ENCODE data around the gene IDI2. TPM values are rescaled to one million over a fixed set of nuclear protein-coding genes. Genes with fewer than 3 reads are reported as not detected.

Gene IDI2
- polyA plus RNA-seq, 3 donors: not detected

GRCh38 chr10:980468-981093 is 45.1 kb downstream of the IDI2 start:
- H3K27me3 ChIP-seq (ENCODE audit: control insufficient read depth in 2 of 2, insufficient read depth in 2 of 2, low read length in 2 of 2): no peaks in the 10 kb centered on the region
- no peaks in the 10 kb centered on the region for H4K20me1 ChIP-seq (ENCODE audit: insufficient read depth, low read length)
- TF ChIP-seq CTCF (IDR thresholded peaks at IDR 0.05): no peak
- peaks cover 0 to 5% (median 0%) of the 10 kb centered on the region in 3 donors for H3K27me3 Mint-ChIP-seq (ENCODE audit: low read depth in 3 of 3)
- H3K27ac ChIP-seq (ENCODE audit: low read depth in 1 of 2, low read length in 2 of 2): no peak overlapping the region
- no peaks in the 10 kb centered on the region for H3K4me1 Mint-ChIP-seq
- no peak overlapping the region for H2AFZ ChIP-seq (ENCODE audit: insufficient read depth, low read depth, low read length, poor library complexity, severe bottlenecking)
- H3K9me3 Mint-ChIP-seq: peaks cover 25 to 46% (median 33%) of the 10 kb centered on the region in 7 donors
- H3K79me2 ChIP-seq (ENCODE audit: insufficient read depth, low read length): no peaks in the 10 kb centered on the region
- DNase-seq: no peak
- H3K27ac Mint-ChIP-seq: no peak overlapping the region
- H3K9ac ChIP-seq (ENCODE audit: insufficient read depth, low read length, poor library complexity, severe bottlenecking): no peak overlapping the region
- no peak overlapping the region for H3K4me2 ChIP-seq (replicated peaks; ENCODE audit: extremely low read depth, low read length, poor library complexity, severe bottlenecking)
- intact Hi-C loops (cut with micrococcal nuclease): no loop called here
- H3K4me3 Mint-ChIP-seq: no peak overlapping the region
- peaks cover 0 to 17% of the 10 kb centered on the region in 2 donors for H3K36me3 Mint-ChIP-seq
- H3K36me3 ChIP-seq (replicated peaks in 1 of 2; ENCODE audit: control insufficient read depth in 1 of 2, insufficient read depth in 2 of 2, low read length in 2 of 2): peaks cover 0 to 6% of the 10 kb centered on the region in 2 donors
- WGBS (ENCODE audit: insufficient coverage): 100% methylated on average over 4 of the region's 5 CpGs
- no peak overlapping the region for H3K4me3 ChIP-seq (replicated peaks in 1 of 3; ENCODE audit: low read depth in 2 of 3, low read length in 3 of 3)
- peaks cover 36 to 50% of the 10 kb centered on the region in 2 donors for H3K9me3 ChIP-seq (replicated peaks in 1 of 2; ENCODE audit: control insufficient read depth in 1 of 2, insufficient read depth in 1 of 2, low read length in 2 of 2)
- H3K4me1 ChIP-seq (ENCODE audit: control insufficient read depth in 1 of 2, insufficient read depth in 2 of 2, low read length in 2 of 2): no peaks in the 10 kb centered on the region

- Mint-ChIP-seq H3K36me3 (peaks cover 0 to 17% of the 10 kb centered on the region in 2 donors), H3K9me3 (peaks cover 25 to 46% (median 36%) of the 10 kb centered on the region in 7 donors), H3K27ac (no peak overlapping the region), H3K4me3 (no peak overlapping the region), H3K4me1 (no peaks in the 10 kb centered on the region), H3K27me3 (ENCODE audit: low read depth in 3 of 3) (peaks cover 0 to 5% (median 0%) of the 10 kb centered on the region in 3 donors)
- no peak overlapping the region for H3K9ac ChIP-seq (ENCODE audit: insufficient read depth, low read length, poor library complexity, severe bottlenecking)
- TF ChIP-seq CTCF (IDR thresholded peaks at IDR 0.05): no peak
- WGBS (ENCODE audit: insufficient coverage): no CpG with 5 or more reads among the region's 2 CpGs
- H3K27ac ChIP-seq (ENCODE audit: low read depth in 1 of 2, low read length in 2 of 2): no peak overlapping the region
- no peaks in the 10 kb centered on the region for H3K27me3 ChIP-seq (ENCODE audit: control insufficient read depth in 2 of 2, insufficient read depth in 2 of 2, low read length in 2 of 2)
- H3K9me3 ChIP-seq (replicated peaks in 1 of 2; ENCODE audit: control insufficient read depth in 1 of 2, insufficient read depth in 1 of 2, low read length in 2 of 2): peaks cover 36 to 53% of the 10 kb centered on the region in 2 donors
- intact Hi-C loops (cut with micrococcal nuclease): no loop called here
- no peaks in the 10 kb centered on the region for H3K4me1 ChIP-seq (ENCODE audit: control insufficient read depth in 1 of 2, insufficient read depth in 2 of 2, low read length in 2 of 2)
- no peak for DNase-seq
- H4K20me1 ChIP-seq (ENCODE audit: insufficient read depth, low read length): no peaks in the 10 kb centered on the region
- no peak overlapping the region for H3K4me3 ChIP-seq (replicated peaks in 1 of 3; ENCODE audit: low read depth in 2 of 3, low read length in 3 of 3)
- no peaks in the 10 kb centered on the region for H3K79me2 ChIP-seq (ENCODE audit: insufficient read depth, low read length)
- H2AFZ ChIP-seq (ENCODE audit: insufficient read depth, low read depth, low read length, poor library complexity, severe bottlenecking): no peak overlapping the region
- no peak overlapping the region for H3K4me2 ChIP-seq (replicated peaks; ENCODE audit: extremely low read depth, low read length, poor library complexity, severe bottlenecking)
- H3K36me3 ChIP-seq (replicated peaks in 1 of 2; ENCODE audit: control insufficient read depth in 1 of 2, insufficient read depth in 2 of 2, low read length in 2 of 2): peaks cover 0 to 6% of the 10 kb centered on the region in 2 donors
These were observed 46.7 kb downstream of the IDI2 start for GRCh38 chr10:978826-979421.

Data from CD14-positive monocyte (primary cell).